ENCODE measurements around the gene HSD3B7.

- TF ChIP-seq POLR2A (IDR thresholded peaks at IDR 0.05) (no peak), CTCF (IDR thresholded peaks at IDR 0.05) (no peak), EP300 (IDR thresholded peaks at IDR 0.05) (no peak), POLR2AphosphoS5 (IDR thresholded peaks at IDR 0.05) (no peak)
Measured at GRCh38 chr16:31036691-31037090, 51.7 kb downstream of the HSD3B7 start.
